Measurements from ENCODE around the gene GPR3.
"Not testable (repeated sequence)": the region's sequence is repeated elsewhere in the genome, so short reads cannot be mapped to it uniquely, and the experiment has no call there.

Gene GPR3

GRCh38 chr1:27380766-27381733, 11.4 kb upstream of the GPR3 start:
- DNase-seq = peak; percentile 58

GRCh38 chr1:27381969-27382762, 10.3 kb upstream of the GPR3 start:
- DNase-seq = no peak

GRCh38 chr1:27383039-27383605, 9.3 kb upstream of the GPR3 start, which contains the start of gene CD164L2:
CD164L2 (minus strand) TSS chr1:27383333; CDS start chr1:27383239, 94 bp downstream.
- peak; percentile 70 for DNase-seq

GRCh38 chr1:27383661-27384060, 8.8 kb upstream of the GPR3 start:
- no peak for DNase-seq

GRCh38 chr1:27384797-27385196, 7.6 kb upstream of the GPR3 start:
- not testable (repeated sequence) for DNase-seq

- DNase-seq = peak; percentile 86
Observed at GRCh38 chr1:27388337-27389005, 4.0 kb upstream of the GPR3 start.

- peak; percentile 76 for DNase-seq
Observed at GRCh38 chr1:27391511-27392095, 819 bp upstream of the GPR3 start.

- DNase-seq = peak; percentile 77
Observed at GRCh38 chr1:27392778-27393635, 585 bp downstream of the GPR3 start.

GRCh38 chr1:27393641-27394281, 1.3 kb downstream of the GPR3 start:
- DNase-seq = no peak

GRCh38 chr1:27394282-27394658, 1.8 kb downstream of the GPR3 start:
- DNase-seq = no peak

GRCh38 chr1:27394925-27395324, 2.5 kb downstream of the GPR3 start:
- DNase-seq = no peak

GRCh38 chr1:27395441-27396195, 3.2 kb downstream of the GPR3 start:
- peak; percentile 88 for DNase-seq

GRCh38 chr1:27397110-27397509, 4.7 kb downstream of the GPR3 start:
- DNase-seq = no peak

- DNase-seq = no peak
Observed at GRCh38 chr1:27397749-27398148, 5.3 kb downstream of the GPR3 start.

- DNase-seq = no peak
Observed at GRCh38 chr1:27398405-27399149, 6.2 kb downstream of the GPR3 start.

GRCh38 chr1:27399251-27400025, 7.0 kb downstream of the GPR3 start:
- DNase-seq = no peak

GRCh38 chr1:27400082-27400962, 7.9 kb downstream of the GPR3 start:
- DNase-seq = no peak
